HepG2 (cell line): ENCODE data around the gene ARL2. TPM values are rescaled to one million over a fixed set of nuclear protein-coding genes. Genes with fewer than 3 reads are reported as not detected.

ENCODE experiments used
- AGO2 ChIP-seq: fragments of 200-400 bp; formaldehyde crosslinking; optimal IDR thresholded peaks from 2 replicates; pipeline ENCODE3; 2017; ENCODE audit warnings: mild to moderate bottlenecking, low read depth, low read length, moderate library complexity
- ARID5B ChIP-seq: IDR thresholded peaks from 2 replicates; pipeline ENCODE4 v1.4.0; 2020; ENCODE audit warnings: mild to moderate bottlenecking, missing genetic modification reagents
- ETV6 ChIP-seq: sonication (generic); formaldehyde crosslinking; conservative IDR thresholded peaks from 2 replicates; pipeline ENCODE4 v1.4.0; 2020; ENCODE audit warnings: missing genetic modification reagents
- EZH2 ChIP-seq: conservative IDR thresholded peaks from 2 replicates; pipeline ENCODE4 v1.6.1; 2012; ENCODE audit warnings: mild to moderate bottlenecking, low read depth, low read length, moderate library complexity
- MEF2D ChIP-seq: sonication (generic); formaldehyde crosslinking; IDR thresholded peaks from 2 replicates; pipeline ENCODE4 v1.5.1; 2020; ENCODE audit warnings: mild to moderate bottlenecking, missing genetic modification reagents
- MLLT10 ChIP-seq: sonication (generic); formaldehyde crosslinking; IDR thresholded peaks from 2 replicates; pipeline ENCODE4 v1.4.0; 2020; ENCODE audit warnings: missing genetic modification reagents
- MTF2 ChIP-seq: sonication (generic); formaldehyde crosslinking; IDR thresholded peaks from 2 replicates; pipeline ENCODE4 v1.5.0; 2020; ENCODE audit warnings: missing genetic modification reagents, borderline replicate concordance
- MXI1 ChIP-seq: IDR thresholded peaks from 3 replicates; pipeline ENCODE4 v1.6.1; 2012; ENCODE audit warnings: low read depth, low read length, inconsistent platforms, borderline replicate concordance
- NFE2 ChIP-seq: sonication (generic); formaldehyde crosslinking; IDR thresholded peaks from 2 replicates; pipeline ENCODE4 v1.4.0; 2020; ENCODE audit warnings: missing genetic modification reagents
- POGK ChIP-seq: sonication (generic); formaldehyde crosslinking; conservative IDR thresholded peaks from 2 replicates; pipeline ENCODE4 v1.8.0; 2022; ENCODE audit warnings: mild to moderate bottlenecking, moderate library complexity, missing genetic modification reagents
- RBM22 ChIP-seq: fragments of 200-400 bp; formaldehyde crosslinking; optimal IDR thresholded peaks from 2 replicates; pipeline ENCODE3; 2017; ENCODE audit warnings: mild to moderate bottlenecking, low read length, moderate library complexity
- RBM39 ChIP-seq: fragments of 200-400 bp; formaldehyde crosslinking; IDR thresholded peaks from one replicate; pipeline ENCODE4 v1.6.1; 2018; ENCODE audit warnings: antibody characterized with exemption, mild to moderate bottlenecking, low read depth, low read length; ENCODE audit not compliant: poor library complexity, severe bottlenecking
- SMAD9 ChIP-seq: sonication (generic); formaldehyde crosslinking; IDR thresholded peaks from 2 replicates; pipeline ENCODE4 v1.5.1; 2020; ENCODE audit warnings: mild to moderate bottlenecking, missing genetic modification reagents
- SPEN ChIP-seq: sonication (generic); formaldehyde crosslinking; IDR thresholded peaks from 2 replicates; pipeline ENCODE4 v1.5.1; 2020; ENCODE audit warnings: low read depth, mild to moderate bottlenecking, missing genetic modification reagents
- ZMAT5 ChIP-seq: sonication (generic); formaldehyde crosslinking; IDR thresholded peaks from 2 replicates; pipeline ENCODE4 v1.5.0; 2020; ENCODE audit warnings: mild to moderate bottlenecking, low read depth, missing genetic modification reagents, borderline replicate concordance
- ZMYM3 ChIP-seq: sonication (generic); formaldehyde crosslinking; IDR thresholded peaks from 2 replicates; pipeline ENCODE4 v1.5.1; 2020; ENCODE audit warnings: mild to moderate bottlenecking, missing genetic modification reagents
- ZNF282 ChIP-seq: fragments of 450-650 bp; IDR thresholded peaks from 2 replicates; pipeline ENCODE4 v1.6.1; 2018; ENCODE audit not compliant: partially characterized antibody
- ZNF331 ChIP-seq: sonication (generic); formaldehyde crosslinking; IDR thresholded peaks from 2 replicates; pipeline ENCODE4 v1.4.0; 2020; ENCODE audit warnings: missing genetic modification reagents
- ZNF383 ChIP-seq: sonication (generic); formaldehyde crosslinking; IDR thresholded peaks from 2 replicates; pipeline ENCODE4 v1.4.0; 2020; ENCODE audit warnings: missing genetic modification reagents, mild to moderate bottlenecking, borderline replicate concordance
- ZNF468 ChIP-seq: sonication (generic); formaldehyde crosslinking; IDR thresholded peaks from 2 replicates; pipeline ENCODE4 v1.8.0; 2022; ENCODE audit warnings: mild to moderate bottlenecking, moderate library complexity, missing genetic modification reagents
- ZNF550 ChIP-seq: sonication (generic); formaldehyde crosslinking; IDR thresholded peaks from 2 replicates; pipeline ENCODE4 v1.4.0; 2020; ENCODE audit warnings: mild to moderate bottlenecking, missing genetic modification reagents, borderline replicate concordance
- ZNF552 ChIP-seq: sonication (generic); formaldehyde crosslinking; IDR thresholded peaks from 2 replicates; pipeline ENCODE4 v1.9.0; 2022; ENCODE audit warnings: missing genetic modification reagents, mild to moderate bottlenecking, borderline replicate concordance
- ZNF563 ChIP-seq: sonication (generic); formaldehyde crosslinking; IDR thresholded peaks from 2 replicates; pipeline ENCODE4 v1.8.0; 2022; ENCODE audit warnings: mild to moderate bottlenecking, moderate library complexity, missing genetic modification reagents
- ZNF670 ChIP-seq: sonication (generic); formaldehyde crosslinking; IDR thresholded peaks from 2 replicates; pipeline ENCODE4 v1.8.0; 2022; ENCODE audit warnings: mild to moderate bottlenecking, missing genetic modification reagents, borderline replicate concordance
- polyA plus RNA-seq, 8 experiments: library from polyadenylated mRNA; depleted of rRNA in 3 of 8; stranded (reverse) in 7 of 8; unstranded in 1 of 8; fragments of >200 nt; fragmentation: Illumina TruSeq in 4 of 8; extraction: Trizol in 4 of 8; gene quantifications; 2 replicates each; pipeline versions ENCODE4 v1.2.1 to v1.2.3, GENCODE V29; 2011 to 2016; ENCODE audit warnings: low read depth in 4 of 8, missing spikeins in 1 of 8, mixed read lengths in 1 of 8; ENCODE audit not compliant: insufficient read depth in 1 of 8
- total RNA-seq, 5 experiments: library from RNA; depleted of rRNA; stranded (reverse); fragments of >200 nt; fragmentation: Illumina TruSeq; extraction: Trizol; gene quantifications; 2 replicates each; pipeline ENCODE4 v1.2.3, GENCODE V29; 2016; ENCODE audit warnings: low read depth in 1 of 5

ARL2 gene
- total and polyA plus RNA-seq, 2 of the 13 experiments (the other 11 are each of a cell fraction or from before 2014, with no cell fraction given): 82.9 to 84.4 TPM

- 0 out of 2 replicates have a peak, but pooled peaks have one; percentile 59 for TF ChIP-seq ZNF552
- no peak; the same call in 1 of the 2 replicates for TF ChIP-seq MTF2 (CRISPR knock-in tag)
- no peak for TF ChIP-seq ZNF550 (CRISPR knock-in tag)
- TF ChIP-seq ZMAT5 (CRISPR knock-in tag): no peak
- no peak for TF ChIP-seq RBM22
- TF ChIP-seq ARID5B (CRISPR knock-in tag): peak; percentile 18; the same call in 1 of the 2 replicates
- TF ChIP-seq ZNF282: no peak
- peak; percentile 71; the same call in 1 of the 2 replicates for TF ChIP-seq ZNF563 (CRISPR knock-in tag)
- peak; percentile 71 for TF ChIP-seq POGK (CRISPR knock-in tag)
- TF ChIP-seq SMAD9 (CRISPR knock-in tag): no peak
- peak; percentile 82 for TF ChIP-seq RBM39
- no peak for TF ChIP-seq ZNF468 (CRISPR knock-in tag)
- TF ChIP-seq ZNF383 (CRISPR knock-in tag): peak; percentile 89
- peak; percentile 49 for TF ChIP-seq SPEN (CRISPR knock-in tag)
- 0 out of 2 replicates have a peak, but pooled peaks have one; percentile 90 for TF ChIP-seq ZNF670 (CRISPR knock-in tag)
- TF ChIP-seq ZMYM3: no peak
- no peak for TF ChIP-seq MLLT10 (CRISPR knock-in tag)
- TF ChIP-seq NFE2: no peak
- TF ChIP-seq MXI1: peak; percentile 68; the same call in 1 of the 3 replicates
- TF ChIP-seq EZH2: no peak
- TF ChIP-seq ZNF331 (CRISPR knock-in tag): no peak
- TF ChIP-seq MEF2D (CRISPR knock-in tag): no peak
- TF ChIP-seq AGO2: peak; percentile 47
- TF ChIP-seq ETV6 (CRISPR knock-in tag): no peak
Observed at GRCh38 chr11:65013888-65014725, at the start of gene ARL2 (continued).
